ENCODE data around the gene GGA2.

The GGA2 gene

DNA sequence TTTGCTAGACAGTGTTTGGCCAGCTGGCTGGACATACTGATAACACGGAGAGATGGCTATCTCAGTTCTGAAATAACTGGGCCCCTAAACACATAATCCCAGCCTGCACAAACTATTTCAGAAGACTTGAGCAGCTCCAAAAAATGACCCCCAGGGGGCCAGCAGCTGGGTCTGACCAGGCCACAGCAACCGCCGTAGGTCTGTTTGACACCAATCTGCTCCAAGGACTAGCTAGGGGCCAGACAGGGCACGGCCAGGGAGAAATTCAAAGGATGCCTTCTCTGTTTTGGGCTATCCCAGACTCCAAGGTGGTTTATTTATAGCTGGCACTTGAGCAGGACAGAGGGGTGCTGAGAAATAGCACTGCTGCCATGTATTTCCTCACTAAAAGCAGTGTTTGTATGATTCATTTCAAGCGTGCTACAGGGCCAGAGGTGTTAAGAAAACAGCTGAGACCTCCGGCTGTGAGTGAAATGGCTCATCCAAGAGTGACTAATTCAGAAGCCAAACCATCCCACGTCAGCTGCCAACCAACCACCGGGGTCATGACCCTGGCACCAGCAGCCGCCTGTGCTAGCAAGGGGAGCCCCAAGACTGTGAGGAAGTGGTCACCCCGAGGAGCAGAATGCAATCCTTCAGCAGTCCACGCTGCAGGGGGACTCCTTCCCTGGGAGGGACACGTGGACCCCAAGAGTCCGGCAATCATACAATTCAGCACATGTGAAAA is 5.7 kb downstream of the GGA2 start:
- Histone ChIP-seq H3K27me3 (ENCODE audit: low read length) (no peaks in the 10 kb centered on the region), H3K79me2 (ENCODE audit: insufficient read depth, low read length) (peaks cover 99% of the 10 kb centered on the region), H3K27ac (ENCODE audit: low read depth, low read length) (peak overlapping the region; percentile 75; the same call in 1 of the 2 replicates), H3K4me3 (ENCODE audit: insufficient read depth, low read length, poor library complexity, severe bottlenecking) (peak overlapping the region; percentile 20), H3K36me3 (ENCODE audit: low read length) (peaks cover 14% of the 10 kb centered on the region), H2AFZ (ENCODE audit: low read depth, low read length, severe bottlenecking) (no peak overlapping the region), H3F3A (ENCODE audit: insufficient read depth) (peaks cover 23% of the 10 kb centered on the region; the same call in 1 of the 2 replicates), H3K9me3 (ENCODE audit: insufficient read depth, low read length) (no peaks in the 10 kb centered on the region), H3K9me2 (replicated peaks; ENCODE audit: insufficient read depth, low read length) (no peaks in the 10 kb centered on the region), H4K20me1 (ENCODE audit: low read depth, low read length) (peaks cover 53% of the 10 kb centered on the region), H3K9ac (ENCODE audit: low read length) (peak overlapping the region; percentile 31), H3K4me2 (ENCODE audit: low read depth, low read length, poor library complexity, severe bottlenecking) (peak overlapping the region; percentile 80)
- TF ChIP-seq EZH2phosphoT487 (conservative IDR thresholded peaks at IDR 0.05; ENCODE audit: low read length), result no peak
- TF ChIP-seq, protein P1, sequence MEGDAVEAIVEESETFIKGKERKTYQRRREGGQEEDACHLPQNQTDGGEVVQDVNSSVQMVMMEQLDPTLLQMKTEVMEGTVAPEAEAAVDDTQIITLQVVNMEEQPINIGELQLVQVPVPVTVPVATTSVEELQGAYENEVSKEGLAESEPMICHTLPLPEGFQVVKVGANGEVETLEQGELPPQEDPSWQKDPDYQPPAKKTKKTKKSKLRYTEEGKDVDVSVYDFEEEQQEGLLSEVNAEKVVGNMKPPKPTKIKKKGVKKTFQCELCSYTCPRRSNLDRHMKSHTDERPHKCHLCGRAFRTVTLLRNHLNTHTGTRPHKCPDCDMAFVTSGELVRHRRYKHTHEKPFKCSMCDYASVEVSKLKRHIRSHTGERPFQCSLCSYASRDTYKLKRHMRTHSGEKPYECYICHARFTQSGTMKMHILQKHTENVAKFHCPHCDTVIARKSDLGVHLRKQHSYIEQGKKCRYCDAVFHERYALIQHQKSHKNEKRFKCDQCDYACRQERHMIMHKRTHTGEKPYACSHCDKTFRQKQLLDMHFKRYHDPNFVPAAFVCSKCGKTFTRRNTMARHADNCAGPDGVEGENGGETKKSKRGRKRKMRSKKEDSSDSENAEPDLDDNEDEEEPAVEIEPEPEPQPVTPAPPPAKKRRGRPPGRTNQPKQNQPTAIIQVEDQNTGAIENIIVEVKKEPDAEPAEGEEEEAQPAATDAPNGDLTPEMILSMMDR (IDR thresholded peaks at IDR 0.05; ENCODE audit: insufficient read depth, low read length, poor library complexity, severe bottlenecking), result no peak

GRCh38 chr16:23504076-23504452 is 6.2 kb downstream of the GGA2 start:
- Histone ChIP-seq H3K4me2 (ENCODE audit: low read depth, low read length, poor library complexity, severe bottlenecking) (peak overlapping the region; percentile 80), H3K9me2 (replicated peaks; ENCODE audit: insufficient read depth, low read length) (no peaks in the 10 kb centered on the region), H3K9ac (ENCODE audit: low read length) (no peak overlapping the region), H3K27ac (ENCODE audit: low read depth, low read length) (peak overlapping the region; percentile 75; the same call in 1 of the 2 replicates), H3K27me3 (ENCODE audit: low read length) (no peaks in the 10 kb centered on the region), H3K36me3 (ENCODE audit: low read length) (peaks cover 9% of the 10 kb centered on the region), H3K79me2 (ENCODE audit: insufficient read depth, low read length) (peaks cover 99% of the 10 kb centered on the region), H3K9me3 (ENCODE audit: insufficient read depth, low read length) (no peaks in the 10 kb centered on the region), H3F3A (ENCODE audit: insufficient read depth) (peaks cover 23% of the 10 kb centered on the region; the same call in 1 of the 2 replicates), H4K20me1 (ENCODE audit: low read depth, low read length) (peaks cover 57% of the 10 kb centered on the region), H2AFZ (ENCODE audit: low read depth, low read length, severe bottlenecking) (no peak overlapping the region), H3K4me3 (ENCODE audit: insufficient read depth, low read length, poor library complexity, severe bottlenecking) (no peak overlapping the region)
- TF ChIP-seq, protein P1 (IDR thresholded peaks at IDR 0.05; ENCODE audit: insufficient read depth, low read length, poor library complexity, severe bottlenecking), result no peak
- no peak for TF ChIP-seq EZH2phosphoT487 (conservative IDR thresholded peaks at IDR 0.05; ENCODE audit: low read length)

DNA sequence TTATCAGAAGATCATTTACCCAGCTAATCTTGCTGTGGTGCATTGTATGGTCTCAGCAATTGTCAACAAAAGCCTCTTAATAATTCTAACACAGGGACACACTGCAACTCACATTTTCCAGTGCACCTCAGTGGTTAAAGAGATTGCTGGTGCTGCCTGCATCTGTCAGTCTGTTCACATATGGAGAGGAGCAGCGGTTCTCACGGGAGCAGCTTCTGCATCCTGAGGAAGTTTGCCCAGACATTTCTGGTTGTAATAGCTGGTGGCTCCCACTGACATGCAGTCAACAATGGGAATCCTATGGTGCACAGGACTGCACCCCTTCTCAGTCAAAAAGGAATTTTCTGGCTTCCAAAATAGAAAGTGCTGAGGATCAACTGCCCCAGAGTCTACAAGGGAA is 7.8 kb downstream of the GGA2 start:
- Histone ChIP-seq H3K36me3 (ENCODE audit: low read length) (peaks cover 7% of the 10 kb centered on the region; the same call in 1 of the 2 replicates), H4K20me1 (ENCODE audit: low read depth, low read length) (peaks cover 58% of the 10 kb centered on the region), H3F3A (ENCODE audit: insufficient read depth) (0 out of 2 replicates have a peak, but pooled peaks cover 14% of the 10 kb centered on the region), H3K9me2 (replicated peaks; ENCODE audit: insufficient read depth, low read length) (no peaks in the 10 kb centered on the region), H3K79me2 (ENCODE audit: insufficient read depth, low read length) (peaks cover 100% of the 10 kb centered on the region), H3K9me3 (ENCODE audit: insufficient read depth, low read length) (no peaks in the 10 kb centered on the region), H3K27ac (ENCODE audit: low read depth, low read length) (peak overlapping the region; percentile 7; the same call in 1 of the 2 replicates), H3K9ac (ENCODE audit: low read length) (no peak overlapping the region), H3K27me3 (ENCODE audit: low read length) (no peaks in the 10 kb centered on the region), H3K4me3 (ENCODE audit: insufficient read depth, low read length, poor library complexity, severe bottlenecking) (no peak overlapping the region), H2AFZ (ENCODE audit: low read depth, low read length, severe bottlenecking) (no peak overlapping the region), H3K4me2 (ENCODE audit: low read depth, low read length, poor library complexity, severe bottlenecking) (peak overlapping the region; percentile 4)
- no peak for TF ChIP-seq EZH2phosphoT487 (conservative IDR thresholded peaks at IDR 0.05; ENCODE audit: low read length)
- TF ChIP-seq, protein P1 (IDR thresholded peaks at IDR 0.05; ENCODE audit: insufficient read depth, low read length, poor library complexity, severe bottlenecking), result no peak

Data from SU-DHL-6 (cell line).